ENCODE results near the gene OR6S1. TPM values are rescaled to one million over a fixed set of nuclear protein-coding genes. Genes with fewer than 3 reads are reported as not detected.

OR6S1 gene
- total and polyA plus RNA-seq, 8 donors = not detected

DNA sequence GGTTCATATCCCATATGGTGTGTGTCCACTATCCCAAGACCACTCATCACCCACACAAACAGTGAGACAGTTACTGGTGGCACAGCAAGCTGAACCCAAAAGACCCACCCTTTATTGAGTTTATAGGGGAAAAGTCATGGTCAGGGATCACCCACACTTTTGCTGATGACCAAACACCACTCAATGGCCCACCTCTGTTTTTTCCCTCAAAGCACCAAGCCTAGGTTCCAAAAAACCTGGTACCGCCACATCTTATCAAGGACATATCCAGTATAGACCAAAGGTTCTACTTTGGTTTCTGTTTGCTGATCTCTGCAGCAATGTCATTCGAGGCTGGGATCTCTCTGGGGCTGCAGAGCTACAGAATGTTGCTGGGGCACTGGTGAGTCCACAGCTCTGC is 19.7 kb upstream of the OR6S1 start:
- Histone ChIP-seq H3K27ac (no peak overlapping the region), H3K4me1 (peaks cover 0 to 20% (median 16%) of the 10 kb centered on the region in 4 donors), H3K36me3 (no peaks in the 10 kb centered on the region), H3K27me3 (peaks cover 5 to 91% (median 17%) of the 10 kb centered on the region in 3 donors), H3K4me3 (no peak overlapping the region), H3K9me3 (no peaks in the 10 kb centered on the region)
- TF ChIP-seq, protein P1, sequence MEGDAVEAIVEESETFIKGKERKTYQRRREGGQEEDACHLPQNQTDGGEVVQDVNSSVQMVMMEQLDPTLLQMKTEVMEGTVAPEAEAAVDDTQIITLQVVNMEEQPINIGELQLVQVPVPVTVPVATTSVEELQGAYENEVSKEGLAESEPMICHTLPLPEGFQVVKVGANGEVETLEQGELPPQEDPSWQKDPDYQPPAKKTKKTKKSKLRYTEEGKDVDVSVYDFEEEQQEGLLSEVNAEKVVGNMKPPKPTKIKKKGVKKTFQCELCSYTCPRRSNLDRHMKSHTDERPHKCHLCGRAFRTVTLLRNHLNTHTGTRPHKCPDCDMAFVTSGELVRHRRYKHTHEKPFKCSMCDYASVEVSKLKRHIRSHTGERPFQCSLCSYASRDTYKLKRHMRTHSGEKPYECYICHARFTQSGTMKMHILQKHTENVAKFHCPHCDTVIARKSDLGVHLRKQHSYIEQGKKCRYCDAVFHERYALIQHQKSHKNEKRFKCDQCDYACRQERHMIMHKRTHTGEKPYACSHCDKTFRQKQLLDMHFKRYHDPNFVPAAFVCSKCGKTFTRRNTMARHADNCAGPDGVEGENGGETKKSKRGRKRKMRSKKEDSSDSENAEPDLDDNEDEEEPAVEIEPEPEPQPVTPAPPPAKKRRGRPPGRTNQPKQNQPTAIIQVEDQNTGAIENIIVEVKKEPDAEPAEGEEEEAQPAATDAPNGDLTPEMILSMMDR (IDR thresholded peaks at IDR 0.05) = no peak
- TF ChIP-seq POLR2AphosphoS5 (IDR thresholded peaks at IDR 0.05) = no peak
- TF ChIP-seq POLR2A (IDR thresholded peaks at IDR 0.05) = no peak
- TF ChIP-seq EP300 (IDR thresholded peaks at IDR 0.05) = no peak
- DNase-seq = no peak
- WGBS, 5 donors = 59 to 69% (median 66%) methylated on average over 2 of the region's 2 CpGs
- intact Hi-C loops (cut with DNase I; ENCODE audit: low total_unique reads) = no loop called here

DNA sequence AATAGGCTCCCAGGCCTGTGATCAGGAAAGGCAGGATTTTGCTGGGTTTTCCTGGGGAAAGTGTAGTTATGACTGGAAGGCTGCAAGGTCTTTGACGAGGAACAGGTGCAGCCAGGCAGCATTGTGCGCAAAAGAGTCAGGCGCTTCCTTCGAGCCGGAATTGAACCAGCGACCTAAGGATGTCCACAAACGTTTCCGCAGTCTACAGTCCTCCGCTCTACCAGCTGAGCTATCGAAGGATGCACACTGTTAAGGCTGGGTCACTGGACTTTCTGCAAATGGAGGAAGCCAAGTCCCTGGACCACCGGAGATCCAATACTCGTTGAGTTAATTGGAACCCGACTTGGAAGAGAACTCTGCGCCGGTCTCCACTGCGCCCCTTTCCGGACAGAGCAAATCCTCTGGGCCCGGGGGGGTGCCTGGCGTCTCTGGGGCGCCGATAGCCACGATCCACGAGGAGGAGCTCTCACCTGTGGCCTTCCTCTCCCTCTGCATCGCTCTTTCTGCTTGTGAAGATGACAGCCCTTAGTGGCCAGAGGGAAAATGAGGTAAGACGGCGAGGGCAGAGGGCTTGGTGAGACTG is 18.4 kb upstream of the OR6S1 start:
- Histone ChIP-seq H3K4me3 (no peak overlapping the region), H3K27me3 (peaks cover 5 to 97% (median 28%) of the 10 kb centered on the region in 3 donors), H3K9me3 (no peaks in the 10 kb centered on the region), H3K36me3 (no peaks in the 10 kb centered on the region), H3K4me1 (peaks cover 0 to 20% (median 16%) of the 10 kb centered on the region in 4 donors), H3K27ac (no peak overlapping the region)
- 62 to 70% (median 64%) methylated on average over 26 of the region's 26 CpGs for WGBS, 5 donors
- no peak for DNase-seq
- intact Hi-C loops (cut with DNase I; ENCODE audit: low total_unique reads) = no loop called here
- TF ChIP-seq EP300 (IDR thresholded peaks at IDR 0.05) (no peak), POLR2A (IDR thresholded peaks at IDR 0.05) (no peak), POLR2AphosphoS5 (IDR thresholded peaks at IDR 0.05) (no peak)
- TF ChIP-seq, protein P1 (IDR thresholded peaks at IDR 0.05) = no peak

DNA sequence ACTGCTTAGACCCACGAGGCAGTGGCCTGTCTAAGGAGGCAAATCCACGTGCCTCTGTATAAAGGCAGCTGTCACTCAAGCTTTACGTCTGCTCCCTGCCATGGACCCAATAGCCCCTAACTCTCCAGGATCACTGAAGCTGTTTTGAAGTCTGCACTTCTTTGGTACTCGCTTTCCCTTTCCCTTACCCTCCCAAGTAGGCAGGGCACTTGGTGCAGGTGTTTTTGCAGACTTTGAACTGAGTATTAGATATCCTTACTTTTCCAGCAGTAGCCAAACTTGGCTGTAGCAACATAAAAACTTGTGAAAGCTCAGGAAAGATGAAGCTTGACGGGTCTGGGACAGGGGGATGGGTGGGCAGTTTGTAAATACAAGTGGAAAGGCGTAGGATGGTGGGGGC is 17.8 kb upstream of the OR6S1 start:
- no peak overlapping the region for H3K4me3 ChIP-seq
- H3K36me3 ChIP-seq = no peaks in the 10 kb centered on the region
- no peaks in the 10 kb centered on the region for H3K9me3 ChIP-seq
- H3K4me1 ChIP-seq = peaks cover 0 to 19% (median 16%) of the 10 kb centered on the region in 4 donors
- intact Hi-C loops (cut with DNase I; ENCODE audit: low total_unique reads) = no loop called here
- peaks cover 5 to 98% (median 28%) of the 10 kb centered on the region in 3 donors for H3K27me3 ChIP-seq
- 71 to 85% (median 80%) methylated on average over 6 of the region's 6 CpGs for WGBS, 5 donors
- no peak overlapping the region for H3K27ac ChIP-seq
- no peak for DNase-seq
- TF ChIP-seq EP300 (IDR thresholded peaks at IDR 0.05) (no peak), POLR2A (IDR thresholded peaks at IDR 0.05) (no peak), POLR2AphosphoS5 (IDR thresholded peaks at IDR 0.05) (no peak)
- TF ChIP-seq, protein P1 (IDR thresholded peaks at IDR 0.05) = no peak

GRCh38 chr14:20658246-20658645 is 16.8 kb upstream of the OR6S1 start:
- 52 to 72% (median 63%) methylated on average over 3 of the region's 3 CpGs for WGBS, 5 donors
- Histone ChIP-seq H3K4me1 (peaks cover 0 to 15% (median 11%) of the 10 kb centered on the region in 4 donors), H3K36me3 (no peaks in the 10 kb centered on the region), H3K27me3 (peaks cover 9 to 98% (median 38%) of the 10 kb centered on the region in 3 donors), H3K4me3 (no peak overlapping the region), H3K27ac (no peak overlapping the region), H3K9me3 (no peaks in the 10 kb centered on the region)
- intact Hi-C loops (cut with DNase I; ENCODE audit: low total_unique reads) = no loop called here
- TF ChIP-seq, protein P1 (IDR thresholded peaks at IDR 0.05) = no peak
- TF ChIP-seq EP300 (IDR thresholded peaks at IDR 0.05) = no peak
- TF ChIP-seq POLR2AphosphoS5 (IDR thresholded peaks at IDR 0.05) = no peak
- TF ChIP-seq POLR2A (IDR thresholded peaks at IDR 0.05) = no peak
- DNase-seq = no peak
